Activated CD4-positive, alpha-beta T cell treated with anti-CD3 and anti-CD28 coated beads, Interleukin-2, Interleukin-4, amounts not matched to agents 100 ng/mL and 50 ng/mL, durations not matched to agents 16 hours and 8 hours (primary cell): ENCODE results near the gene KCNH3.

Experiments used
- DNase-seq: peaks from one replicate; pipeline ENCODE4 v3.0.0-alpha.2; 2020; ENCODE audit warnings: low spot score

Gene KCNH3

GRCh38 chr12:49547090-49547690 lies 8.4 kb downstream of the KCNH3 start:
- DNase-seq: no peak

- no peak for DNase-seq
Measured at GRCh38 chr12:49548481-49548821, 9.6 kb downstream of the KCNH3 start.

- DNase-seq: no peak
Measured at GRCh38 chr12:49548822-49549648, 10.2 kb downstream of the KCNH3 start.

GRCh38 chr12:49549735-49550692 lies 11.2 kb downstream of the KCNH3 start:
- no peak for DNase-seq

- DNase-seq: no peak
Measured at GRCh38 chr12:49550693-49551252, 11.9 kb downstream of the KCNH3 start.

- no peak for DNase-seq
Measured at GRCh38 chr12:49552014-49552413, 13.2 kb downstream of the KCNH3 start.

- no peak for DNase-seq
Measured at GRCh38 chr12:49552425-49552824, 13.6 kb downstream of the KCNH3 start.

GRCh38 chr12:49552899-49553298 lies 14.1 kb downstream of the KCNH3 start:
- DNase-seq: no peak

- peak; percentile 24 for DNase-seq
Measured at GRCh38 chr12:49553512-49554088, 14.8 kb downstream of the KCNH3 start.

- DNase-seq: no peak
Measured at GRCh38 chr12:49554266-49554665, 15.4 kb downstream of the KCNH3 start.

- DNase-seq: no peak
Measured at GRCh38 chr12:49555631-49556390, 17.0 kb downstream of the KCNH3 start.

- no peak for DNase-seq
Measured at GRCh38 chr12:49556391-49557186, 17.8 kb downstream of the KCNH3 start.

GRCh38 chr12:49557187-49557916 lies 18.5 kb downstream of the KCNH3 start:
- DNase-seq: no peak

GRCh38 chr12:49557917-49558215 lies 19.0 kb downstream of the KCNH3 start:
- DNase-seq: no peak

- DNase-seq: no peak
Measured at GRCh38 chr12:49558526-49558925, 19.7 kb downstream of the KCNH3 start.

- no peak for DNase-seq
Measured at GRCh38 chr12:49559011-49559675, 20.3 kb downstream of the KCNH3 start.

GRCh38 chr12:49560695-49561094 lies 21.9 kb downstream of the KCNH3 start:
- DNase-seq: no peak

GRCh38 chr12:49562233-49562632 lies 23.4 kb downstream of the KCNH3 start:
- DNase-seq: no peak

- no peak for DNase-seq
Measured at GRCh38 chr12:49562831-49563230, 24.0 kb downstream of the KCNH3 start.
